NT2/D1 (cell line): ENCODE data around the gene MTNR1B.

ENCODE experiments used
- SUZ12 ChIP-seq: IDR thresholded peaks from 2 replicates; pipeline ENCODE4 v1.6.1; 2011; ENCODE audit not compliant: insufficient read length, insufficient read depth; ENCODE audit errors: extremely low read depth
- YY1 ChIP-seq: IDR thresholded peaks from 2 replicates; pipeline ENCODE4 v1.6.1; 2011; ENCODE audit not compliant: insufficient read length, insufficient read depth

DNA sequence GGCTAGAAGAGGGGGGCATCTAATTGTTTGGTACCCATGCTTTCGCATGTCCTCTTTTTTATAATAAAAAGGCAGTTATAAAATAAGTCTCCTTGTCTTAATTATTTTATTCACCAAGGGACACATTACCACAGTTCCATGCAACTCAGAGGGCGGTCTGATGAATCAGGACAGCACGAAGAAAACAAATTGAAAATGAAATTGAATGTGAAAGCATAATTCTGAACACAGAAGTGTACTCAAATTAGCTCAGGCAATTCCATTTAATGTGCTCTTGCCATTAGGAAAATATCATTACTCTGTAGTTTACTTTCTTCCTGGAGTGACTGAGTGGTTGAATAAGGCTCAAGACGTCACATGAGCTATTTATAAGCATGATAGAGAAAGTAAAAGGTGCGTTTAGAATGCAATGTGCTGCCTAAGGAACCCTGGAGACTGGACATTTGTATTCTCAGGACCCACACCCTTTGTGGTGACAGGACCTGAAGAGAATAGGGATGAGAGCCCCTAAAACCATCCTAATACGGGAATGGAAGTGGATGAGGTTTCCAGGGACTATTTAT is 59.6 kb downstream of the MTNR1B start:
- no peak for TF ChIP-seq SUZ12
- TF ChIP-seq YY1 = no peak
